ENCODE measurements around the gene HHAT. TPM values are rescaled to one million over a fixed set of nuclear protein-coding genes. Genes with fewer than 3 reads are reported as not detected.

HHAT gene
- total RNA-seq, 2 donors from 2014 or later, result 1.6 to 2.0 TPM

- no peak for DNase-seq (ENCODE audit: low spot score)
- no peaks in the 10 kb centered on the region for H3K36me3 ChIP-seq
- no peak overlapping the region for H3K27ac ChIP-seq
- no peaks in the 10 kb centered on the region for H3K27me3 ChIP-seq
- no peaks in the 10 kb centered on the region for H3K4me1 ChIP-seq
- H3K4me3 ChIP-seq, result no peak overlapping the region
- H3K9me3 ChIP-seq, result peaks cover 0 to 7% of the 10 kb centered on the region in 2 donors
- no peak for TF ChIP-seq CTCF (IDR thresholded peaks at IDR 0.05)
Observed at GRCh38 chr1:210605099-210605498, 276.4 kb downstream of the HHAT start.

GRCh38 chr1:210607361-210607760 lies 278.7 kb downstream of the HHAT start:
- DNase-seq (ENCODE audit: low spot score), result no peak
- H3K9me3 ChIP-seq, result peaks cover 0 to 7% of the 10 kb centered on the region in 2 donors
- no peaks in the 10 kb centered on the region for H3K27me3 ChIP-seq
- H3K27ac ChIP-seq, result no peak overlapping the region
- no peak overlapping the region for H3K4me3 ChIP-seq
- H3K36me3 ChIP-seq, result no peaks in the 10 kb centered on the region
- no peak for TF ChIP-seq CTCF (IDR thresholded peaks at IDR 0.05)
- no peaks in the 10 kb centered on the region for H3K4me1 ChIP-seq

- Histone ChIP-seq H3K4me1 (no peaks in the 10 kb centered on the region), H3K4me3 (no peak overlapping the region), H3K27ac (no peak overlapping the region), H3K36me3 (no peaks in the 10 kb centered on the region), H3K9me3 (peaks cover 0 to 7% of the 10 kb centered on the region in 2 donors), H3K27me3 (no peaks in the 10 kb centered on the region)
- DNase-seq (ENCODE audit: low spot score), result no peak
- no peak for TF ChIP-seq CTCF (IDR thresholded peaks at IDR 0.05)
Observed at GRCh38 chr1:210608767-210609166, 280.1 kb downstream of the HHAT start.

GRCh38 chr1:210616356-210616755 lies 287.7 kb downstream of the HHAT start:
- H3K4me1 ChIP-seq, result no peaks in the 10 kb centered on the region
- TF ChIP-seq CTCF (IDR thresholded peaks at IDR 0.05), result no peak
- H3K9me3 ChIP-seq, result no peaks in the 10 kb centered on the region
- no peaks in the 10 kb centered on the region for H3K36me3 ChIP-seq
- H3K27me3 ChIP-seq, result no peaks in the 10 kb centered on the region
- H3K27ac ChIP-seq, result no peak overlapping the region
- no peak for DNase-seq (ENCODE audit: low spot score)
- H3K4me3 ChIP-seq, result no peak overlapping the region

GRCh38 chr1:210617293-210617692 lies 288.6 kb downstream of the HHAT start:
- no peaks in the 10 kb centered on the region for H3K4me1 ChIP-seq
- DNase-seq (ENCODE audit: low spot score), result no peak
- no peaks in the 10 kb centered on the region for H3K27me3 ChIP-seq
- no peaks in the 10 kb centered on the region for H3K9me3 ChIP-seq
- H3K4me3 ChIP-seq, result no peak overlapping the region
- H3K27ac ChIP-seq, result no peak overlapping the region
- TF ChIP-seq CTCF (IDR thresholded peaks at IDR 0.05), result no peak
- H3K36me3 ChIP-seq, result no peaks in the 10 kb centered on the region

- no peak for TF ChIP-seq CTCF (IDR thresholded peaks at IDR 0.05)
- Histone ChIP-seq H3K27me3 (no peaks in the 10 kb centered on the region), H3K4me1 (no peaks in the 10 kb centered on the region), H3K9me3 (no peaks in the 10 kb centered on the region), H3K36me3 (no peaks in the 10 kb centered on the region), H3K27ac (no peak overlapping the region), H3K4me3 (no peak overlapping the region)
- DNase-seq (ENCODE audit: low spot score), result no peak
Observed at GRCh38 chr1:210618369-210618768, 289.7 kb downstream of the HHAT start.

All from right atrium auricular region (tissue), 2 donors.